DOHH2 (cell line): Measurements from ENCODE around the gene RHEX.

Experiments
- H3F3A ChIP-seq: fragments of 200-600 bp; sonication (generic), shearing (Covaris generic); 2 replicates; pipeline ENCODE4 v1.6.0; 2016; ENCODE audit warnings: antibody characterized with exemption, mild to moderate bottlenecking; ENCODE audit not compliant: control insufficient read depth, insufficient read depth
- H3K27ac ChIP-seq: fragments of 200-600 bp; sonication (generic); 2 replicates; pipeline ENCODE4 v1.5.1; 2014; ENCODE audit warnings: low read depth, mild to moderate bottlenecking, low read length, moderate library complexity
- H3K27me3 ChIP-seq: fragments of 200-600 bp; sonication (generic); 2 replicates; pipeline ENCODE4 v1.6.1; 2014; ENCODE audit warnings: mild to moderate bottlenecking, low read length, mixed read lengths; ENCODE audit not compliant: control insufficient read depth
- H3K36me3 ChIP-seq: fragments of 200-600 bp; sonication (generic); 2 replicates; pipeline ENCODE4 v1.6.1; 2014; ENCODE audit warnings: mild to moderate bottlenecking, low read length, moderate library complexity, mixed read lengths; ENCODE audit not compliant: control insufficient read depth
- H3K4me1 ChIP-seq: fragments of 200-600 bp; sonication (generic); 2 replicates; pipeline ENCODE4 v1.6.1; 2014; ENCODE audit warnings: mild to moderate bottlenecking, low read length, mixed read lengths; ENCODE audit not compliant: control insufficient read depth
- H3K4me2 ChIP-seq: fragments of 200-600 bp; sonication (generic); 2 replicates; pipeline ENCODE4 v1.6.0; 2014; ENCODE audit warnings: mild to moderate bottlenecking, low read length, moderate library complexity
- H3K4me3 ChIP-seq: fragments of 200-600 bp; sonication (generic); 2 replicates; pipeline ENCODE4 v1.5.1; 2014; ENCODE audit warnings: mild to moderate bottlenecking, low read length, mixed read lengths
- H3K79me2 ChIP-seq: fragments of 200-600 bp; sonication (generic); 2 replicates; pipeline ENCODE4 v1.6.1; 2014; ENCODE audit warnings: mild to moderate bottlenecking, low read length, mixed read lengths; ENCODE audit not compliant: control insufficient read depth
- H3K9me2 ChIP-seq: fragments of 200-600 bp; sonication (generic); replicated peaks from 2 replicates; pipeline ENCODE4 v1.6.1; 2014; ENCODE audit warnings: mild to moderate bottlenecking, low read length, mixed read lengths; ENCODE audit not compliant: control insufficient read depth
- H3K9me3 ChIP-seq: fragments of 200-600 bp; sonication (generic); 2 replicates; pipeline ENCODE4 v1.6.1; 2014; ENCODE audit warnings: antibody characterized with exemption, low read length, mixed read lengths; ENCODE audit not compliant: control insufficient read depth, insufficient read depth
- H4K20me1 ChIP-seq: fragments of 200-600 bp; sonication (generic); 2 replicates; pipeline ENCODE4 v1.6.0; 2014; ENCODE audit warnings: low read depth, mild to moderate bottlenecking, antibody characterized with exemption, low read length, moderate library complexity; ENCODE audit not compliant: control insufficient read depth, insufficient read depth
- EZH2phosphoT487 ChIP-seq: fragments of 200-600 bp; sonication (generic); IDR thresholded peaks from 2 replicates; pipeline ENCODE4 v1.6.1; 2017; ENCODE audit warnings: borderline replicate concordance, mild to moderate bottlenecking, antibody characterized with exemption, low read length, moderate library complexity, mixed read lengths
- TF ChIP-seq, protein P1 (sequence below): fragments of 200-600 bp; sonication (generic); IDR thresholded peaks from one replicate; pipeline ENCODE4 v1.5.1; 2014; ENCODE audit warnings: antibody characterized with exemption, mild to moderate bottlenecking, low read depth, low read length; ENCODE audit not compliant: poor library complexity, severe bottlenecking

Gene RHEX

DNA sequence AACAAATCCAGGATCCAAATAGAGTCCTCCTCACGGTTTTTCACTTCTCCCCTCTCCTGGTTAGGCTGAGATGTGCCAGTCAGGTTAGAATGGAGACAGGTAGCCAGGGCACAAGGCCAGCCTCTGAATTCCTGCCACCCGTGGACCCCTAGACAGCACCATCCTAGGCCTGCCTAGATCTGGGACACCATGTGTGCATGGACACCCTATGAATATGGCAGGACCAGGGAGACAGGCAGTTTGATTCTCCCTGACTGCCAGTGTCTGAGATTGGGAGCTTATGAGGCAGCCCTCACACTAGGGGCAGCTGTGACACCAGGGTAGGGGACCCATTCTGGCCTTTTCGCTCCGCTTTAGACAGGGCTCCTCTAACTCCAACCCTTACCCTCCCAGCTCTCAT is 56.7 kb downstream of the RHEX start:
- Histone ChIP-seq H3K27me3 (peaks cover 8% of the 10 kb centered on the region; the same call in 1 of the 2 replicates), H3K4me1 (no peaks in the 10 kb centered on the region), H3K9me3 (no peaks in the 10 kb centered on the region), H3K9me2 (no peaks in the 10 kb centered on the region), H3K4me2 (no peak overlapping the region), H3K36me3 (no peaks in the 10 kb centered on the region), H3K79me2 (no peaks in the 10 kb centered on the region), H4K20me1 (no peaks in the 10 kb centered on the region), H3K27ac (no peak overlapping the region), H3F3A (no peaks in the 10 kb centered on the region; the same call in 1 of the 2 replicates), H3K4me3 (no peak overlapping the region)
- TF ChIP-seq, protein P1, sequence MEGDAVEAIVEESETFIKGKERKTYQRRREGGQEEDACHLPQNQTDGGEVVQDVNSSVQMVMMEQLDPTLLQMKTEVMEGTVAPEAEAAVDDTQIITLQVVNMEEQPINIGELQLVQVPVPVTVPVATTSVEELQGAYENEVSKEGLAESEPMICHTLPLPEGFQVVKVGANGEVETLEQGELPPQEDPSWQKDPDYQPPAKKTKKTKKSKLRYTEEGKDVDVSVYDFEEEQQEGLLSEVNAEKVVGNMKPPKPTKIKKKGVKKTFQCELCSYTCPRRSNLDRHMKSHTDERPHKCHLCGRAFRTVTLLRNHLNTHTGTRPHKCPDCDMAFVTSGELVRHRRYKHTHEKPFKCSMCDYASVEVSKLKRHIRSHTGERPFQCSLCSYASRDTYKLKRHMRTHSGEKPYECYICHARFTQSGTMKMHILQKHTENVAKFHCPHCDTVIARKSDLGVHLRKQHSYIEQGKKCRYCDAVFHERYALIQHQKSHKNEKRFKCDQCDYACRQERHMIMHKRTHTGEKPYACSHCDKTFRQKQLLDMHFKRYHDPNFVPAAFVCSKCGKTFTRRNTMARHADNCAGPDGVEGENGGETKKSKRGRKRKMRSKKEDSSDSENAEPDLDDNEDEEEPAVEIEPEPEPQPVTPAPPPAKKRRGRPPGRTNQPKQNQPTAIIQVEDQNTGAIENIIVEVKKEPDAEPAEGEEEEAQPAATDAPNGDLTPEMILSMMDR: no peak
- no peak for TF ChIP-seq EZH2phosphoT487

DNA sequence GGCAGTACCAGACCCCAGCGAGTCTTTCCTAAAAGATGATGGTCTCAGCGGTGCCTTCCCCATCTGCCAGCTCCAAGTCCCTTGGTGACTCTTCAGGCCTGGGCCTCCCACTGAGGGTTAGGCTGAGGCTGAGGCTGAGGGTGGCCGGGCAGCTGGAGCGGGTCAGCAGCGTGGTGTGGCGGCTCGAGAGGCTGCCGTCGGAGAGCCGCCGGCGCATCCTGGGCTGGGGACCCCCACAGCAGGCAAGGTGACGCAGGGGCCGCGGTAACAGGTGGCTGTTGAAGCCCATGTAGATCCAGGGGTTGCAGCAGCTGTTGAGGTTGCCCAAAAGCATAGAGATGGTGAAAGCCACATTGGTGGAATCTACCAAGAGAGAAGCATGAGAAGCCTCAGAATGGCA is 57.2 kb downstream of the RHEX start:
- Histone ChIP-seq H3K9me2 (no peaks in the 10 kb centered on the region), H3K36me3 (no peaks in the 10 kb centered on the region), H3K4me3 (no peak overlapping the region), H3K4me1 (no peaks in the 10 kb centered on the region), H3K27me3 (peaks cover 8% of the 10 kb centered on the region; the same call in 1 of the 2 replicates), H3K9me3 (no peaks in the 10 kb centered on the region), H3K79me2 (no peaks in the 10 kb centered on the region), H3K27ac (no peak overlapping the region), H4K20me1 (no peaks in the 10 kb centered on the region), H3K4me2 (no peak overlapping the region), H3F3A (no peaks in the 10 kb centered on the region; the same call in 1 of the 2 replicates)
- TF ChIP-seq, protein P1: no peak
- TF ChIP-seq EZH2phosphoT487: no peak

DNA sequence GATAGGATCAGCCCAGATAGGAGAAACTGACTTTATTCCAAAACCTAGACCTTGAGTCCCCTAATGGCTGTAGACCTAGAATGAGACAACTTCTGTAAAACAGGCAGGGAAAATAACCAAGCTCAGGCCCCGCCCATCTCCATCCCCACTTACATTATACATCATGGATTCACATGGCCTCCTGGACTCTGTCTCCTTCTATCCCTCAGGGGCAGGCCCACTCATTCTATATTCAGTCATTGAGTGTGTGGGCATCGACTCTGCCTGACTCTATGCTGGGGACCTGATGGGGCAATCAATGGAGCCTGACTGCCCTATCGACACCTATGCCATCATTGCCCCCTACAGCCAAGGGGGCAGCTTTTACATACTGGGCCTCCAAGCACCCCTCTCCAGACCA is 57.8 kb downstream of the RHEX start:
- H3K9me3 ChIP-seq: no peaks in the 10 kb centered on the region
- no peak overlapping the region for H3K27ac ChIP-seq
- no peaks in the 10 kb centered on the region for H3K9me2 ChIP-seq
- no peaks in the 10 kb centered on the region for H4K20me1 ChIP-seq
- no peak for TF ChIP-seq EZH2phosphoT487
- TF ChIP-seq, protein P1: no peak
- no peaks in the 10 kb centered on the region; the same call in 1 of the 2 replicates for H3F3A ChIP-seq
- no peak overlapping the region for H3K4me2 ChIP-seq
- H3K4me3 ChIP-seq: no peak overlapping the region
- no peaks in the 10 kb centered on the region for H3K4me1 ChIP-seq
- H3K36me3 ChIP-seq: no peaks in the 10 kb centered on the region
- peaks cover 14% of the 10 kb centered on the region; the same call in 1 of the 2 replicates for H3K27me3 ChIP-seq
- H3K79me2 ChIP-seq: no peaks in the 10 kb centered on the region
